Stimulated activated CD4-positive, alpha-beta T cell treated with anti-CD3 and anti-CD28 coated beads, Interleukin-12 subunit alpha, Interleukin-12 subunit beta, amount 100 ng/mL, for 48 hours (primary cell): Measurements from ENCODE around the gene RBPJL.
A peak's percentile ranks its signal among the peaks of the same experiment; 100 is the strongest.

Experiments used
- DNase-seq, 3 donors: peaks; one replicate each; pipeline ENCODE4 v3.0.0-alpha.2; 2020; ENCODE audit warnings: low read depth in 2 of 3, low spot score in 1 of 3

The RBPJL gene

GRCh38 chr20:45358282-45359068, 51.8 kb downstream of the RBPJL start:
- DNase-seq = no peak

- no peak for DNase-seq
These were observed 52.4 kb downstream of the RBPJL start for GRCh38 chr20:45359069-45359405.

- no peak for DNase-seq
These were observed 52.9 kb downstream of the RBPJL start for GRCh38 chr20:45359406-45360148.

- DNase-seq = no peak
These were observed 55.2 kb downstream of the RBPJL start for GRCh38 chr20:45361793-45362192.

GRCh38 chr20:45362804-45363610, 56.4 kb downstream of the RBPJL start, which contains the start of gene SYS1:
Gene SYS1, plus strand, starts transcription at chr20:45363156. Its CDS starts 376 bp downstream, at chr20:45363532.
- peak; percentile 97 to 99 (median 98) for DNase-seq

GRCh38 chr20:45363611-45364492, 57.2 kb downstream of the RBPJL start:
- no peak for DNase-seq

GRCh38 chr20:45365444-45365970, 58.9 kb downstream of the RBPJL start:
- DNase-seq = no peak

GRCh38 chr20:45366192-45366591, 59.6 kb downstream of the RBPJL start:
- no peak for DNase-seq

GRCh38 chr20:45366631-45367030, 60.0 kb downstream of the RBPJL start:
- no peak for DNase-seq

- no peak for DNase-seq
These were observed 60.5 kb downstream of the RBPJL start for GRCh38 chr20:45367126-45367525.
